Effector memory CD4-positive, alpha-beta T cell (primary cell): Measurements from ENCODE around the gene CDCA4.
"Not testable (repeated sequence)": the region's sequence is repeated elsewhere in the genome, so short reads cannot be mapped to it uniquely, and the experiment has no call there.

Source experiments
- DNase-seq, 3 donors: peaks; one replicate each; pipeline ENCODE4 v3.0.0-alpha.2; 2020
- H3K27ac ChIP-seq: 2 replicates; pipeline ENCODE4 v1.7.0; 2013; ENCODE audit warnings: mild to moderate bottlenecking, low read length, moderate library complexity; ENCODE audit not compliant: insufficient read depth, poor library complexity, severe bottlenecking
- H3K27me3 ChIP-seq: replicated peaks from 2 replicates; pipeline ENCODE4 v1.7.0; 2013; ENCODE audit warnings: mild to moderate bottlenecking, low read length; ENCODE audit not compliant: insufficient read depth, control insufficient read depth, poor library complexity, severe bottlenecking
- H3K36me3 ChIP-seq: 2 replicates; pipeline ENCODE4 v1.7.0; 2013; ENCODE audit warnings: mild to moderate bottlenecking, low read length, moderate library complexity; ENCODE audit not compliant: control insufficient read depth, insufficient read depth
- H3K4me1 ChIP-seq: 2 replicates; pipeline ENCODE4 v1.7.0; 2013; ENCODE audit warnings: low read length, mild to moderate bottlenecking; ENCODE audit not compliant: control insufficient read depth, insufficient read depth, poor library complexity, severe bottlenecking
- H3K4me3 ChIP-seq: 2 replicates; pipeline ENCODE4 v1.7.0; 2013; ENCODE audit warnings: low read length, low read depth, mild to moderate bottlenecking; ENCODE audit not compliant: insufficient read depth, poor library complexity, severe bottlenecking
- H3K9me3 ChIP-seq: 2 replicates; pipeline ENCODE4 v1.7.0; 2013; ENCODE audit warnings: mild to moderate bottlenecking, low read length, moderate library complexity; ENCODE audit not compliant: control insufficient read depth

CDCA4 gene

DNA sequence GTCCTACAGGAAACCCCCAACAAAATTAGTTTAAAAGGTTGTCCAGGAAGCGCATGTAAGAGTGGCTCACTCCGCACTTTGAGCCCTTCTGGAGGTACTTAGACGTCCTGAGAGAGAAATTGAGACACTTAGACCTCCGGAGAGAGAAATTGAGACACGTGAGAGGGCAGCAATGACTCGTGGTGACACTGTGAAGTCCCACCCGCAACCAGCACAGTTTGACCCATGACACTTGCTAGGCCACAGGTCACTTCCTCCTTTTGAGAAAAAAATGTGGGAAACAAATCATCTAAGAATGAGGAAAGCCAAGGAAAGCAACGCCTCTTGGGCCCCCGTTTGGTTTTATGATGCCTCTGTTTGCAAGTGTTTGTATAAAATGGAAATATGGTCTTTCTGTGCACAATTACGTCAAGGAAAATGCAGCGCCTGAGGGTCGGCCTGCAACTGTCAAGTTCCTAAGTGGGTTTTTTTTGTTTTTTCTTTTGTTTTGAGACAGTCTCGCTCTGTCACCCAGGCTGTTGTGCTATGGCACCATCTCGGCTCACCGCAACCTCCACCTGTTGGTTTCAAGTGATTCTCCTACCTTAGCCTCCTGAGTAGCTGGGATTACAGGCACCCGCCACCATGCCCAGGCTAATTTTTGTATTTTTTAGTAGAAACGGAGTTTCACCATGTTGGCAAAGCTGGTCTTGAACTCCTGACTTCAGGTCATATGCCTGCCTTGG is 13.6 kb upstream of the CDCA4 start:
- Histone ChIP-seq H3K4me1 (no peaks in the 10 kb centered on the region), H3K9me3 (no peaks in the 10 kb centered on the region), H3K36me3 (no peaks in the 10 kb centered on the region), H3K4me3 (no peak overlapping the region), H3K27ac (no peak overlapping the region), H3K27me3 (no peaks in the 10 kb centered on the region)
- no peak for DNase-seq

DNA sequence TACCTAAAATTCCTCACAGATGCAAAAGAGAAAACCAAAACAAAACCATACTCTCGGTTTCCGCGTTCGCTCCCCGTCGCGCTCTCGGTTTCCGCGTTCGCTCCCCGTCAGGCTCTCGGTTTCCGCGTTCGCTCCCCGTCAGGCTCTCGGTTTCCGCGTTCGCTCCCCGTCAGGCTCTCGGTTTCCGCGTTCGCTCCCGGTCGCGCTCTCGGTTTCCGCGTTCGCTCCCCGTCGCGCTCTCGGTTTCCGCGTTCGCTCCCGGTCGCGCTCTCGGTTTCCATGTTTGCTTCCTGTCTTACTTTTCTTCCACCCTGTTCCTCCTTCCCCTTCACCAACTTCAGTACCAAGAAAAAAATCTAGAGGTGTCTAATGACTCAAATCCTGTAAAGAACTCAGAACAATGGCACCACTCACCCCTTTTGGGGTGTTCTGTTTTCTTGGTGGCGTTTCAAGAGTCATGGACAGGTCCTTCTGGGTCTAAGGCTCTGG is 12.6 kb upstream of the CDCA4 start:
- not testable (repeated sequence) for H3K4me1 ChIP-seq, H3K36me3 ChIP-seq, H3K9me3 ChIP-seq, H3K27me3 ChIP-seq
- H3K27ac ChIP-seq, result peak overlapping the region; percentile 49
- peak overlapping the region; percentile 48 for H3K4me3 ChIP-seq
- DNase-seq, result peak in 1 of 3 donors; percentile 19

DNA sequence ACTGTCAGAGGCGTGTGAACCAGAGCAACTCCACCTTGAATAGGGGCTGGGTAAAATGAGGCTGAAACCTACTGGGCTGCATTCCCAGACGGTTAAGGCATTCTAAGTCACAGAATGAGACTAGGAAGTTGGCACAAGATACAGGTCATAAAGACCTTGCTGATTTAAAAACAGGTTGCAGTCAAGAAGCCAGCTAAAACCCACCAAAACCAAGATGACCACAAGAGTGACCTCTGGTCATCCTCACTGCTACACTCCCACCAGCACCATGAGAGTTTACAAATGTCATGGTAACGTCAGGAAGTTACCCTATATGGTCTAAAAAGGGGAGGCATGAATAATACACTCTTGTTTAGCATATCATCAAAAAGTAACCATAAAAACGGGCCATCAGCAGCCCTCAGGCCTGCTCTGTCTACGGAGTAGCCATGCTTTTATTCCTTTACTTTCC is 11.6 kb upstream of the CDCA4 start:
- H3K27ac ChIP-seq, H3K4me1 ChIP-seq, H3K36me3 ChIP-seq, DNase-seq, H3K9me3 ChIP-seq, H3K27me3 ChIP-seq: not testable (repeated sequence)
- peak overlapping the region; percentile 48 for H3K4me3 ChIP-seq

DNA sequence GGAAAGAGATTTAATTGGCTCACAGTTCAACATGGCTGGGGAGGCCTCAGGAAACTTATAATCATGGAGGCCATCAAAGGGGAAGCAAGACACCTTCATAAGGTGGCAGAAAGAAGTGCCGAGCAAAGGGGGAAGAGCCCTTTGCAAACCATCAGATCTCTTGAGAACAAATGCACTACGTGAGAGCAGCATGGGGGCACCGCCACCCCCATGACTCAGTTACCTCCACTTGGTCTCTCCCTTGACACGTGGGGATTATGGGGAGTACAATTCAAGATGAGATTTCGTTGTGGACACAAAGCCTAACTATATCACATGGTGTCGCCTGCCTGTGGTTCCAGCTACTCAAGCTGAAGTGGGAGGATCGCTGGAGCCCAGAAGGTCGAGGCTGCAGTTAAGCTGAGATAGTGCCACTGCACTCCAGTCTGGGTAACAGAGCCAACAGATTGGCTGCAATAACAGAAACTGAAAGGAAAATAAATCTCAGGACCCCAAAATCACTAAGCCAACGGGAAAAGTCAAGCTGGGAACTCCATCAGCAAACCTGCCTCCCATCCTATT is 10.0 kb upstream of the CDCA4 start:
- no peak overlapping the region for H3K27ac ChIP-seq
- H3K4me1 ChIP-seq, result no peaks in the 10 kb centered on the region
- H3K4me3 ChIP-seq, result no peak overlapping the region
- H3K27me3 ChIP-seq, result no peaks in the 10 kb centered on the region
- H3K36me3 ChIP-seq, result no peaks in the 10 kb centered on the region
- no peak for DNase-seq
- no peaks in the 10 kb centered on the region for H3K9me3 ChIP-seq

DNA sequence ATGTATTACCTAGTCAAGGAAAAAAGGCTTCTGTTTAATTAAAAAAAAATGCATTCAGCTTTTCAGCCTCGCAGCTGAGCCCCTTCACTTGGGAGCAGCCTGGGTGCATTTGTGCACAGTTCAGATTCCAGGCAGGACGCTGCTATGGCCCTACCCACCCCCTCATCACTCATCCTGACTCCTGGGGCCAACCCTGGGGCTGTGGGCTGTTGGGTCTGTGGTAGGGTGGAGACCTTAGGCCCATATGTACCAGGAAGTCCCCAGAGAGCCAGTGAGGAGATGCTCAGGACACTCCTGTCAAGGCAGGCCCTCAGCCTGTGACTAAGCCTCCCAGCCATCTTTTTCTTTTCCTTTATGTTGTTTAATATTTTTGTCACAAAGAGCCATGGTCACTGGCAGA is 9.3 kb upstream of the CDCA4 start:
- no peak for DNase-seq
- Histone ChIP-seq H3K4me3 (no peak overlapping the region), H3K27ac (no peak overlapping the region), H3K9me3 (no peaks in the 10 kb centered on the region), H3K36me3 (no peaks in the 10 kb centered on the region), H3K4me1 (no peaks in the 10 kb centered on the region), H3K27me3 (no peaks in the 10 kb centered on the region)

DNA sequence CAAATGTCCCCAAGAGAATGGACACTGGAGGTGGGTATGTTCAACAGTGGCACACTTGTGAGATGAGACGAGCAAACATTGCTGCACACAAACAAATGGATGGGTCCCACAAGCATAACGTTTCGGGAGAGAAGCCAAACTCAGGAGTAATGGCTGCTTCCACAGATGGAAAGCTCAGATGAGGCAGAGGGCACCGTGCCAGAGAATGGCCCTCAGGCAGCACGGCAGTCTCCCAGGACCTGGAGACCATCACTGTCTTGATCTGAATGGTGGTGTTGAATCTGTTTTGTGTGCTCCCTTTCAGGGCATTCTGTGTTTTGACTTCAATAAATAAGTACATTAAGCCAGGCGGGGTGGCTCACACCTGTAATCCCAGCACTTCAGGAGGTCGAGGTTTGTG is 8.5 kb upstream of the CDCA4 start:
- Histone ChIP-seq H3K27ac (no peak overlapping the region), H3K4me1 (peaks cover 3% of the 10 kb centered on the region), H3K9me3 (no peaks in the 10 kb centered on the region), H3K36me3 (no peaks in the 10 kb centered on the region), H3K4me3 (no peak overlapping the region), H3K27me3 (no peaks in the 10 kb centered on the region)
- no peak for DNase-seq

DNA sequence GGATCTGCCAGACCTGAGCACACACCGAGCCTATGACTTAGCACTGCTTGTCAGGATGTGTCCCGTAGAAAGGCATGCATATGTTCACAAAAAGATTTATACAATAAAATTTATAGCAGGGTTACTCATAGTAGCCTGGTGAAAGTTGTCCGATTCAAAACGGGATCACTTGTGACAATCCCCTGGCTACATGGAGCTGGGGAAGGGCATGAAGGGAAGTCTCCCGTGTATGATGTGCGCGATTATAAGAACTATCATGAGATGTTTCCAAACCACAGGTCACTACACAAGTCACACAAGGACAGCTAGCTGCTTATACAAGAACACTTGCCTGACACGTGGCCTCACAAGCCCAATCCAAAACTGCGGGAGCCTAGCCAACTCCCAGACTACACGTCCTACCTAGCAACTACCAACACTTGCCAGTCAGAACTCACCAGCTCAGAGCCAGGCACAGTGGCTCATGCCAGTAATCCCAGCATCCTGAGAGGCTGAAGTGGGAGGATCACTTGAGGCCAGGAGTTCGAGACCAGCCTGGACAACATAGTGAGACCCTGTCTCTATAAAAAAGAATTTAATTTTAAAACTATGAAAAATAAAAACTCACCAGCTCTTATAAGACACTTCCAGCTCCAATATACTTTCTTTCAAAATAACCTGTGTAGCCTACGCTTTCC is 7.5 kb upstream of the CDCA4 start:
- H3K4me3 ChIP-seq, result no peak overlapping the region
- H3K9me3 ChIP-seq, result no peaks in the 10 kb centered on the region
- no peak overlapping the region for H3K27ac ChIP-seq
- H3K4me1 ChIP-seq, result peaks cover 3% of the 10 kb centered on the region
- DNase-seq, result no peak
- H3K36me3 ChIP-seq, result no peaks in the 10 kb centered on the region
- H3K27me3 ChIP-seq, result no peaks in the 10 kb centered on the region

DNA sequence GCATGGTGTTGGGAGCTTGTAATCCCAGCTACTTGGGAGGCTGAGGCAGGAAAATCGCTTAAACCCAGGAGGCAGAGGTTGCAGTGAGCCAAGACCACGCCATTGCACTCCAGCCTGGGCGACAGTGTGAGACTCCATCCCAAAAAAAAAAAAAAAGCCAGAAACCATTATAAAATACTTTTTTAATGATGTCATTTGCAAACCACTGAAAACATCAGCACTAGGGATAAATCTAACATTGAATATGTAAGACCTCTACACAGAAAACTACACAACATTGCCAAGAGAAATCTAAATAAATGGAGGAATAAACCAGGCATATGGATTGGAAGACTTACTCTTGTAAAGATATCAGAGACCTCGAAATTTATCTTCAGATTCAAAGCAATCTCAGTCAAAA is 6.8 kb upstream of the CDCA4 start:
- H3K9me3 ChIP-seq, H3K27me3 ChIP-seq, H3K4me3 ChIP-seq, H3K27ac ChIP-seq, H3K36me3 ChIP-seq, DNase-seq, H3K4me1 ChIP-seq: not testable (repeated sequence)

DNA sequence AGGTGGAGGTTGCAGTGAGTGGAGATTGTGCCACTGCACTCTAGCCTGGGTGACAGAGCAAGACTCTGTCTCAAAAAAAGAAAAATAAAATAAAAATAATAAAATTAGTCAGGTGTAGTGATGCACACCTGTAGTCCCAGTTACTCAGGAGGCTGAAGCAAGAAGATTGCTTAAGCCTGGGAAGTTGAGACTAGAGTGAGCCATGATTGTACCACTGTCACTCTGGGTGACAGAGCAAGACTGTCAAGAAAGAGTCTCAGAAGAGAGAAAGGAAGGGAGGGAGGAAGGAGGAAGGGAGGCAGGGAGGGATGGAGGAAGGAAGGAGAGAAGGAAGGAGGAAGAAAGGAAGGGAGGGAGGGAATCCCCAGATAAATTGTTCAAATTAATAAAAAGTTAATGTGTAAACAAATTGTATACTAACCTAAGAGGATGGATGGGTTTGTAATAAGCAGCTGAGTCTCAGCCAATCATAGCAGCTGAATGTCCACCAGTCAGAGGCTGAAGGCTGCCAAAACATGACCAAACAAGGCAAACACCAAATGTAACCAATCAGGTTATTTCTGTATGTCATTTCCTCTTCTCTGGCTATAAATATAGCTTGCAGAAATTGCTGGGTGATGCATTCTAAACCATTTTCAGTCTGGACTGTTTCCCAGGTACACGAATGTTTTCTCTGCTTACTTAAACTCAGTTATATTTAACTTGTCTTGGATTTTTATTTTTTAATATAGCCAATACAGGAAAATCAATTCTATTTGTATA is 6.1 kb upstream of the CDCA4 start:
- H3K9me3 ChIP-seq, result no peaks in the 10 kb centered on the region
- no peaks in the 10 kb centered on the region for H3K27me3 ChIP-seq
- H3K27ac ChIP-seq, result no peak overlapping the region
- H3K36me3 ChIP-seq, result no peaks in the 10 kb centered on the region
- DNase-seq, result no peak
- H3K4me1 ChIP-seq, result peaks cover 5% of the 10 kb centered on the region
- no peak overlapping the region for H3K4me3 ChIP-seq
